Endothelial cell of umbilical vein (primary cell): ENCODE measurements around the gene MBD6. TPM values are rescaled to one million over a fixed set of nuclear protein-coding genes. Genes with fewer than 3 reads are reported as not detected.

Source experiments
- BruUV-seq: library from RNA; stranded (reverse); fragments of 400-500 nt; replicated peaks from 2 replicates; lab custom pipeline; 2021; lab: Mats Ljungman, UMichigan
- CTCF ChIA-PET: fragments of 300-600, 350-600 bp; sonication (Branson Sonifier 250); formaldehyde crosslinking; loops from one replicate; lab custom pipeline; 2021; ENCODE audit warnings: antibody characterized with exemption, inconsistent platforms; lab: Charles Lee
- POLR2A ChIA-PET: fragments of 300-600, 350-600 bp; sonication (Branson Sonifier 250); formaldehyde crosslinking; loops from one replicate; lab custom pipeline; 2021; ENCODE audit warnings: antibody characterized with exemption, inconsistent platforms; lab: Charles Lee
- DNase-seq: peaks from one replicate; pipeline ENCODE4 v3.0.0-alpha.2; 2011; ENCODE audit warnings: low read depth, low spot score
- FAIRE-seq: peaks from 2 replicates; lab custom pipeline; 2011; peaks lifted over from hg19 to GRCh38; lab: Jason Lieb, UNC
- H2AFZ ChIP-seq: 2 replicates; pipeline ENCODE4 v1.6.0; 2012; ENCODE audit warnings: low read depth, low read length, control low read depth, inconsistent platforms
- H3K27ac ChIP-seq: 2 replicates; pipeline ENCODE4 v1.5.1; 2011; ENCODE audit warnings: low read depth, mild to moderate bottlenecking, control low read depth, low read length, moderate library complexity; ENCODE audit not compliant: insufficient read depth
- H3K27me3 ChIP-seq, 2 experiments: 2 replicates each; pipeline versions ENCODE4 v1.6.0 to v1.6.1; 2011; ENCODE audit warnings: low read length in 2 of 2, mixed read lengths in 1 of 2; ENCODE audit not compliant: control insufficient read depth in 2 of 2, insufficient read depth in 2 of 2
- H3K36me3 ChIP-seq, 2 experiments: 2 replicates in 1 of 2; 3 replicates in 1 of 2; pipeline ENCODE4 v1.5.1; 2011; ENCODE audit warnings: low read length in 2 of 2, mild to moderate bottlenecking in 1 of 2, moderate library complexity in 1 of 2; ENCODE audit not compliant: control insufficient read depth in 2 of 2, insufficient read depth in 2 of 2; ENCODE audit errors: extremely low read depth in 1 of 2
- H3K4me1 ChIP-seq: 3 replicates; pipeline ENCODE4 v1.5.1; 2011; ENCODE audit warnings: mild to moderate bottlenecking, low read length; ENCODE audit not compliant: control insufficient read depth, insufficient read depth; ENCODE audit errors: extremely low read depth
- H3K4me2 ChIP-seq: 2 replicates; pipeline ENCODE4 v1.6.1; 2011; ENCODE audit warnings: low read length, control low read depth, mixed read lengths; ENCODE audit not compliant: insufficient read depth
- H3K4me3 ChIP-seq, 3 experiments: fragments of 200-600 bp in 1 of 3; sonication (generic), shearing (Covaris generic) in 1 of 3; replicated peaks in 1 of 3; 2 replicates each; pipeline ENCODE4 v1.5.1; 2011 to 2016; ENCODE audit warnings: control low read depth in 3 of 3, low read length in 3 of 3, mild to moderate bottlenecking in 2 of 3, inconsistent platforms in 1 of 3, low read depth in 1 of 3, moderate library complexity in 1 of 3; ENCODE audit not compliant: insufficient read depth in 1 of 3
- H3K79me2 ChIP-seq: 2 replicates; pipeline ENCODE4 v1.6.0; 2012; ENCODE audit warnings: low read length, inconsistent platforms; ENCODE audit not compliant: control insufficient read depth, insufficient read depth
- H3K9ac ChIP-seq: replicated peaks from 2 replicates; pipeline ENCODE3; 2011; ENCODE audit warnings: low read length, control low read depth; ENCODE audit not compliant: insufficient read depth; ENCODE audit errors: extremely low read depth
- H3K9me1 ChIP-seq: replicated peaks from 3 replicates; pipeline ENCODE4 v1.6.0; 2011; ENCODE audit warnings: mild to moderate bottlenecking, low read length; ENCODE audit not compliant: control insufficient read depth, insufficient read depth; ENCODE audit errors: extremely low read depth
- H3K9me3 ChIP-seq: replicated peaks from 2 replicates; pipeline ENCODE4 v1.5.1; 2012; ENCODE audit warnings: low read length, inconsistent platforms; ENCODE audit not compliant: control insufficient read depth, insufficient read depth
- H4K20me1 ChIP-seq: replicated peaks from 2 replicates; pipeline ENCODE3; 2011; ENCODE audit warnings: mild to moderate bottlenecking, low read length; ENCODE audit not compliant: control insufficient read depth, insufficient read depth; ENCODE audit errors: extremely low read depth
- EZH2 ChIP-seq: IDR thresholded peaks from 2 replicates; pipeline ENCODE4 v1.6.1; 2012; ENCODE audit warnings: borderline replicate concordance, low read depth, mild to moderate bottlenecking, moderate library complexity, low read length, inconsistent platforms; ENCODE audit not compliant: severe bottlenecking
- FOS ChIP-seq: IDR thresholded peaks from 2 replicates; pipeline ENCODE4 v1.6.1; 2011; ENCODE audit warnings: mild to moderate bottlenecking, low read length, moderate library complexity, borderline replicate concordance; ENCODE audit not compliant: insufficient read depth
- GATA2 ChIP-seq: IDR thresholded peaks from 2 replicates; pipeline ENCODE4 v1.7.0; 2011; ENCODE audit warnings: low read depth, mild to moderate bottlenecking, moderate library complexity, mixed read lengths, low read length; ENCODE audit not compliant: insufficient read length, insufficient read depth
- JUN ChIP-seq: IDR thresholded peaks from 2 replicates; pipeline ENCODE4 v1.6.1; 2011; ENCODE audit warnings: borderline replicate concordance, low read depth; ENCODE audit not compliant: insufficient read length, insufficient read depth
- MYC ChIP-seq: IDR thresholded peaks from one replicate; pipeline ENCODE4 v1.6.1; 2011; ENCODE audit warnings: mild to moderate bottlenecking, low read depth, low read length
- POLR2A ChIP-seq: IDR thresholded peaks from 2 replicates; pipeline ENCODE4 v1.6.1; 2012; ENCODE audit warnings: low read depth, mild to moderate bottlenecking, control low read depth, low read length
- POLR2AphosphoS5 ChIP-seq: IDR thresholded peaks from 2 replicates; pipeline ENCODE4 v1.6.1; 2012; ENCODE audit warnings: low read depth, mild to moderate bottlenecking, control low read depth, low read length, moderate library complexity; ENCODE audit not compliant: insufficient read depth
- dilution Hi-C: fragments of 300-500 bp; cut with MboI; formaldehyde crosslinking; loops from one replicate; pipeline ENCODE4 v1.15.0; 2019; ENCODE audit warnings: low sequenced_read_pairs; ENCODE audit not compliant: extremely low pct_ligation_motif_present
- intact Hi-C: fragments of 100-400 bp; cut with micrococcal nuclease; formaldehyde crosslinking; loops from one replicate; pipeline ENCODE4 v1.10.0; 2022
- polyA plus RNA-seq, 4 experiments: library from polyadenylated mRNA; depleted of rRNA in 3 of 4; stranded (reverse) in 3 of 4; unstranded in 1 of 4; fragments of >200 nt; gene quantifications; 2 replicates each; pipeline versions ENCODE4 v1.2.1 to v1.2.3, GENCODE V29; 2011 to 2012; ENCODE audit warnings: missing spikeins in 1 of 4
- total RNA-seq: library from RNA; stranded (reverse); gene quantifications from 2 replicates; pipeline ENCODE4 v1.2.3, GENCODE V29; 2021
- TF ChIP-seq, protein P1 (sequence below), 2 donors: IDR thresholded peaks; 1 replicate in 1 of 2; 2 replicates in 1 of 2; pipeline ENCODE4 v1.5.1; 2011; ENCODE audit warnings: low read length in 2 of 2, mild to moderate bottlenecking in 2 of 2, moderate library complexity in 2 of 2, control low read depth in 1 of 2, inconsistent platforms in 1 of 2, low read depth in 1 of 2; ENCODE audit not compliant: insufficient read depth in 1 of 2; ENCODE audit errors: extremely low read depth in 1 of 2
- TF ChIP-seq, protein P2 (sequence below): IDR thresholded peaks from 2 replicates; pipeline ENCODE4 v1.6.1; 2011; ENCODE audit not compliant: insufficient read depth, insufficient read length

The MBD6 gene
- total and polyA plus RNA-seq, 2 donors (not counting 3 experiments of a cell fraction or from before 2014, with no cell fraction given), result 10.6 to 95.2 TPM

DNA sequence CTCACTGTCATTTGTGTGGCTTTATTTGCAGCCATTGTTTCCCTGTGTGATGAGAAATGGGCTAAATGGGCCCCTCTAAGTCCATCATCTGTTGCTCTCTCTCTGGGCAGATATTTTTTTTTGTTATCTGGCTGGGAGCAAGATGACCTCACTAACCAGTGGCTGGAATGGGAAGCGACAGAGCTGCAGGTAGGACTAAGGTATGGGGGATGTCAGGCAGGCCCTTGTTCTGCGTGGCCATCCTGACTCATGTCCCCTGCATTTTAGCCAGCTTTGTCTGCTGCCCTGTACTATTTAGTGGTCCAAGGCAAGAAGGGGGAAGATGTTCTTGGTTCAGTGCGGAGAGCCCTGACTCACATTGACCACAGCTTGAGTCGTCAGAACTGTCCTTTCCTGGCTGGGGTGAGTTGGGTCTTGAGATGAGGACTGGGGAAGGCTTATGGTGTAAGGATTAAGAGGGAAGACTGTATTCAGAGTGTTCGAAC is 33.4 kb upstream of the MBD6 start:
- H3K9me1 ChIP-seq, result no peaks in the 10 kb centered on the region
- no peaks in the 10 kb centered on the region for H3K9me3 ChIP-seq
- H3K4me2 ChIP-seq, result peak overlapping the region; percentile 87
- intact Hi-C loops (loop anchor here (2.0 to 5.0 kb wide), 2 partner anchors 33 to 58 kb away; partner anchors contain the start of genes DCTN2, DDIT3 and MBD6), dilution Hi-C loops (no loop called here)
- no peaks in the 10 kb centered on the region for H3K27me3 ChIP-seq
- H3K9ac ChIP-seq, result no peak overlapping the region
- FAIRE-seq (no peak), DNase-seq (no peak)
- H3K4me3 ChIP-seq, result peak overlapping the region in 1 of 3 experiments; percentile 94
- CTCF ChIA-PET, result interaction anchor here (1.1 kb wide), 1 partner anchor 8 kb away, joined by 3 read pairs; no protein-coding TSS in a partner anchor
- no TSS peak for BruUV-seq
- H4K20me1 ChIP-seq, result no peaks in the 10 kb centered on the region
- H3K79me2 ChIP-seq, result peaks cover 23% of the 10 kb centered on the region
- H3K4me1 ChIP-seq, result peaks cover 9% of the 10 kb centered on the region
- H2AFZ ChIP-seq, result no peak overlapping the region
- TF ChIP-seq JUN (no peak), EZH2 (no peak), MYC (no peak), POLR2A (no peak), GATA2 (no peak), FOS (no peak), POLR2AphosphoS5 (no peak)
- TF ChIP-seq, protein P1, sequence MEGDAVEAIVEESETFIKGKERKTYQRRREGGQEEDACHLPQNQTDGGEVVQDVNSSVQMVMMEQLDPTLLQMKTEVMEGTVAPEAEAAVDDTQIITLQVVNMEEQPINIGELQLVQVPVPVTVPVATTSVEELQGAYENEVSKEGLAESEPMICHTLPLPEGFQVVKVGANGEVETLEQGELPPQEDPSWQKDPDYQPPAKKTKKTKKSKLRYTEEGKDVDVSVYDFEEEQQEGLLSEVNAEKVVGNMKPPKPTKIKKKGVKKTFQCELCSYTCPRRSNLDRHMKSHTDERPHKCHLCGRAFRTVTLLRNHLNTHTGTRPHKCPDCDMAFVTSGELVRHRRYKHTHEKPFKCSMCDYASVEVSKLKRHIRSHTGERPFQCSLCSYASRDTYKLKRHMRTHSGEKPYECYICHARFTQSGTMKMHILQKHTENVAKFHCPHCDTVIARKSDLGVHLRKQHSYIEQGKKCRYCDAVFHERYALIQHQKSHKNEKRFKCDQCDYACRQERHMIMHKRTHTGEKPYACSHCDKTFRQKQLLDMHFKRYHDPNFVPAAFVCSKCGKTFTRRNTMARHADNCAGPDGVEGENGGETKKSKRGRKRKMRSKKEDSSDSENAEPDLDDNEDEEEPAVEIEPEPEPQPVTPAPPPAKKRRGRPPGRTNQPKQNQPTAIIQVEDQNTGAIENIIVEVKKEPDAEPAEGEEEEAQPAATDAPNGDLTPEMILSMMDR (IDR thresholded peaks at IDR 0.05; ENCODE audit: extremely low read depth in 1 of 2, insufficient read depth in 1 of 2, low read depth in 1 of 2, low read length in 2 of 2), result no peak
- TF ChIP-seq, protein P2, sequence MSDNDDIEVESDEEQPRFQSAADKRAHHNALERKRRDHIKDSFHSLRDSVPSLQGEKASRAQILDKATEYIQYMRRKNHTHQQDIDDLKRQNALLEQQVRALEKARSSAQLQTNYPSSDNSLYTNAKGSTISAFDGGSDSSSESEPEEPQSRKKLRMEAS, result no peak
- POLR2A ChIA-PET, result interaction anchor here (0.7 kb wide), 1 partner anchor 14 kb away, joined by 3 read pairs; no protein-coding TSS in a partner anchor
- H3K36me3 ChIP-seq, result peaks cover 10 to 18% of the 10 kb centered on the region in 2 experiments
- no peak overlapping the region for H3K27ac ChIP-seq
